CD4-positive, alpha-beta memory T cell (primary cell): ENCODE data around the gene PDE6B. TPM values are rescaled to one million over a fixed set of nuclear protein-coding genes. Genes with fewer than 3 reads are reported as not detected.

Experiments used
- CTCF ChIA-PET: fragments of 350-600 bp; sonication (Branson Sonifier 250); formaldehyde crosslinking; loops from one replicate; lab custom pipeline; 2021; ENCODE audit warnings: inconsistent platforms; ENCODE audit not compliant: partially characterized antibody; lab: Charles Lee
- POLR2A ChIA-PET: fragments of 350-600 bp; sonication (Branson Sonifier 250); formaldehyde crosslinking; loops from one replicate; lab custom pipeline; 2021; ENCODE audit not compliant: partially characterized antibody; lab: Charles Lee
- DNase-seq, 5 donors: peaks; one replicate each; pipeline versions ENCODE4 v3.0.0 to v3.0.0-alpha.2; 2020 to 2022; ENCODE audit warnings: mixed read lengths in 1 of 5
- H3K27ac ChIP-seq: one replicate; pipeline ENCODE4 v1.7.0; 2013; ENCODE audit warnings: low read depth, low read length
- H3K27me3 ChIP-seq: 2 replicates; pipeline ENCODE4 v1.7.0; 2013; ENCODE audit warnings: mild to moderate bottlenecking, low read length, moderate library complexity; ENCODE audit not compliant: insufficient read depth
- H3K36me3 ChIP-seq: 2 replicates; pipeline ENCODE4 v1.7.0; 2013; ENCODE audit warnings: mild to moderate bottlenecking, low read length, moderate library complexity; ENCODE audit not compliant: insufficient read depth
- H3K4me1 ChIP-seq: 2 replicates; pipeline ENCODE4 v1.7.0; 2013; ENCODE audit warnings: mild to moderate bottlenecking, low read length, moderate library complexity; ENCODE audit not compliant: insufficient read depth
- H3K4me3 ChIP-seq, 2 donors: one replicate each; pipeline ENCODE4 v1.7.0; 2013; ENCODE audit warnings: low read length in 2 of 2, mild to moderate bottlenecking in 1 of 2
- H3K9me3 ChIP-seq, 2 donors: one replicate each; pipeline ENCODE4 v1.7.0; 2013; ENCODE audit warnings: low read length in 2 of 2, control low read depth in 1 of 2; ENCODE audit not compliant: control insufficient read depth in 1 of 2
- H3K27ac Mint-ChIP-seq, 7 donors: one replicate each; pipeline ENCODE4 v1.8.0; 2020 to 2021; ENCODE audit warnings: mixed read lengths in 7 of 7, mild to moderate bottlenecking in 6 of 7, inconsistent platforms in 3 of 7, moderate library complexity in 3 of 7
- H3K27me3 Mint-ChIP-seq, 2 donors: one replicate each; pipeline ENCODE4 v1.8.0; 2020 to 2021; ENCODE audit warnings: mixed read lengths in 2 of 2
- H3K36me3 Mint-ChIP-seq, 2 donors: one replicate each; pipeline ENCODE4 v1.8.0; 2020 to 2021; ENCODE audit warnings: mixed read lengths in 2 of 2, inconsistent platforms in 1 of 2, mild to moderate bottlenecking in 1 of 2
- H3K4me1 Mint-ChIP-seq, 4 donors: one replicate each; pipeline ENCODE4 v1.8.0; 2020 to 2021; ENCODE audit warnings: mixed read lengths in 4 of 4, mild to moderate bottlenecking in 1 of 4
- H3K4me3 Mint-ChIP-seq, 8 donors: one replicate each; pipeline ENCODE4 v1.8.0; 2020 to 2021; ENCODE audit warnings: mixed read lengths in 8 of 8, mild to moderate bottlenecking in 7 of 8, moderate library complexity in 6 of 8, inconsistent platforms in 3 of 8
- H3K9me3 Mint-ChIP-seq, 8 donors: one replicate each; pipeline ENCODE4 v1.8.0; 2020 to 2021; ENCODE audit warnings: mixed read lengths in 8 of 8, mild to moderate bottlenecking in 5 of 8, inconsistent platforms in 3 of 8, moderate library complexity in 1 of 8
- intact Hi-C: fragments of 100-400 bp; cut with micrococcal nuclease; formaldehyde crosslinking; loops from one replicate; pipeline ENCODE4 v1.15.1; 2023
- polyA plus RNA-seq, 2 donors: library from polyadenylated mRNA; unstranded; fragments of 300-500 nt; fragmentation: Illumina TruSeq; gene quantifications; one replicate each; pipeline ENCODE4 v1.2.3, GENCODE V29; 2021
- total RNA-seq, 2 experiments: library from RNA; stranded (reverse); gene quantifications; one replicate each; pipeline ENCODE4 v1.2.3, GENCODE V29; 2021

Gene PDE6B
- total and polyA plus RNA-seq, 4 experiments from 2014 or later: 15.3 to 17.6 (median 15.7) TPM

GRCh38 chr4:646460-646859, 21.1 kb downstream of the PDE6B start:
- Mint-ChIP-seq H3K27me3 (peaks cover 8 to 17% of the 10 kb centered on the region in 2 donors), H3K4me3 (peak overlapping the region; percentile 27 to 84 (median 80)), H3K36me3 (peaks cover 0 to 4% of the 10 kb centered on the region in 2 donors), H3K4me1 (peaks cover 0 to 6% (median 3%) of the 10 kb centered on the region in 4 donors), H3K27ac (peak overlapping the region in 4 of 7 donors; percentile 38 to 68 (median 53)), H3K9me3 (peaks cover 0 to 14% (median 6%) of the 10 kb centered on the region in 8 donors)
- Histone ChIP-seq H3K27me3 (no peaks in the 10 kb centered on the region), H3K9me3 (no peaks in the 10 kb centered on the region), H3K4me1 (no peaks in the 10 kb centered on the region), H3K4me3 (no peak overlapping the region), H3K36me3 (no peaks in the 10 kb centered on the region), H3K27ac (no peak overlapping the region)
- DNase-seq: peak in 1 of 5 donors; percentile 12
- intact Hi-C loops: no loop called here
- ChIA-PET POLR2A (no interaction called here), CTCF (no interaction called here)

GRCh38 chr4:647481-647880, 22.1 kb downstream of the PDE6B start:
- no peaks in the 10 kb centered on the region for H3K4me1 ChIP-seq
- intact Hi-C loops: no loop called here
- H3K27ac ChIP-seq: no peak overlapping the region
- no peak overlapping the region for H3K4me3 ChIP-seq
- Mint-ChIP-seq H3K27me3 (peaks cover 8 to 17% of the 10 kb centered on the region in 2 donors), H3K9me3 (peaks cover 0 to 14% (median 3%) of the 10 kb centered on the region in 8 donors), H3K4me1 (peaks cover 0 to 6% (median 3%) of the 10 kb centered on the region in 4 donors), H3K4me3 (no peak overlapping the region), H3K27ac (no peak overlapping the region), H3K36me3 (peaks cover 0 to 4% of the 10 kb centered on the region in 2 donors)
- H3K9me3 ChIP-seq: no peaks in the 10 kb centered on the region
- no peak for DNase-seq
- ChIA-PET CTCF (no interaction called here), POLR2A (no interaction called here)
- H3K36me3 ChIP-seq: no peaks in the 10 kb centered on the region
- no peaks in the 10 kb centered on the region for H3K27me3 ChIP-seq

- H3K4me1 Mint-ChIP-seq: peaks cover 0 to 6% (median 3%) of the 10 kb centered on the region in 4 donors
- H3K27ac Mint-ChIP-seq: no peak overlapping the region
- H3K9me3 Mint-ChIP-seq: peaks cover 0 to 5% (median 1%) of the 10 kb centered on the region in 8 donors
- H3K4me1 ChIP-seq: no peaks in the 10 kb centered on the region
- no peak for DNase-seq
- POLR2A ChIA-PET: no interaction called here
- H3K27me3 Mint-ChIP-seq: peaks cover 6 to 16% of the 10 kb centered on the region in 2 donors
- no peak overlapping the region for H3K4me3 Mint-ChIP-seq
- H3K27ac ChIP-seq: no peak overlapping the region
- no peaks in the 10 kb centered on the region for H3K27me3 ChIP-seq
- intact Hi-C loops: no loop called here
- no peak overlapping the region for H3K4me3 ChIP-seq
- no peaks in the 10 kb centered on the region for H3K36me3 Mint-ChIP-seq
- no peaks in the 10 kb centered on the region for H3K9me3 ChIP-seq
- H3K36me3 ChIP-seq: no peaks in the 10 kb centered on the region
- CTCF ChIA-PET: no interaction called here
Observed at GRCh38 chr4:648579-649292, 23.4 kb downstream of the PDE6B start.

GRCh38 chr4:649293-649625, 23.9 kb downstream of the PDE6B start:
- no peak for DNase-seq

GRCh38 chr4:649751-650310, 24.5 kb downstream of the PDE6B start:
- Histone ChIP-seq H3K4me1 (no peaks in the 10 kb centered on the region), H3K27ac (no peak overlapping the region), H3K36me3 (no peaks in the 10 kb centered on the region), H3K4me3 (no peak overlapping the region), H3K9me3 (no peaks in the 10 kb centered on the region), H3K27me3 (no peaks in the 10 kb centered on the region)
- Mint-ChIP-seq H3K4me3 (no peak overlapping the region), H3K4me1 (peaks cover 0 to 6% (median 3%) of the 10 kb centered on the region in 4 donors), H3K27ac (no peak overlapping the region), H3K36me3 (no peaks in the 10 kb centered on the region), H3K27me3 (peaks cover 6 to 14% of the 10 kb centered on the region in 2 donors), H3K9me3 (peaks cover 0 to 4% (median under 1%) of the 10 kb centered on the region in 8 donors)
- no peak for DNase-seq
- intact Hi-C loops: no loop called here
- POLR2A ChIA-PET: no interaction called here
- CTCF ChIA-PET: no interaction called here

More at GRCh38 chr4:649293-649625, 23.9 kb downstream of the PDE6B start:
- Histone ChIP-seq H3K27ac (no peak overlapping the region), H3K9me3 (no peaks in the 10 kb centered on the region), H3K4me3 (no peak overlapping the region), H3K27me3 (no peaks in the 10 kb centered on the region), H3K4me1 (no peaks in the 10 kb centered on the region), H3K36me3 (no peaks in the 10 kb centered on the region)
- intact Hi-C loops: no loop called here
- Mint-ChIP-seq H3K9me3 (peaks cover 0 to 4% (median under 1%) of the 10 kb centered on the region in 8 donors), H3K4me3 (no peak overlapping the region), H3K27ac (no peak overlapping the region), H3K4me1 (peaks cover 0 to 6% (median 3%) of the 10 kb centered on the region in 4 donors), H3K27me3 (peaks cover 6 to 16% of the 10 kb centered on the region in 2 donors), H3K36me3 (no peaks in the 10 kb centered on the region)
- ChIA-PET POLR2A (no interaction called here), CTCF (no interaction called here)

GRCh38 chr4:650461-650860, 25.1 kb downstream of the PDE6B start:
- POLR2A ChIA-PET: no interaction called here
- Mint-ChIP-seq H3K27ac (no peak overlapping the region), H3K9me3 (peaks cover 0 to 4% (median under 1%) of the 10 kb centered on the region in 8 donors), H3K4me3 (no peak overlapping the region), H3K27me3 (peaks cover 6 to 12% of the 10 kb centered on the region in 2 donors), H3K36me3 (no peaks in the 10 kb centered on the region), H3K4me1 (peaks cover 0 to 6% (median 3%) of the 10 kb centered on the region in 4 donors)
- intact Hi-C loops: no loop called here
- Histone ChIP-seq H3K36me3 (no peaks in the 10 kb centered on the region), H3K4me3 (no peak overlapping the region), H3K9me3 (no peaks in the 10 kb centered on the region), H3K27me3 (no peaks in the 10 kb centered on the region), H3K4me1 (no peaks in the 10 kb centered on the region), H3K27ac (no peak overlapping the region)
- DNase-seq: no peak
- CTCF ChIA-PET: no interaction called here

GRCh38 chr4:650951-651883, 25.8 kb downstream of the PDE6B start:
- H3K4me3 ChIP-seq: no peak overlapping the region
- H3K9me3 ChIP-seq: no peaks in the 10 kb centered on the region
- ChIA-PET POLR2A (no interaction called here), CTCF (no interaction called here)
- peaks cover 5 to 6% of the 10 kb centered on the region in 2 donors for H3K27me3 Mint-ChIP-seq
- peaks cover 0 to 2% (median 0%) of the 10 kb centered on the region in 8 donors for H3K9me3 Mint-ChIP-seq
- no peak overlapping the region for H3K4me3 Mint-ChIP-seq
- no peaks in the 10 kb centered on the region for H3K36me3 Mint-ChIP-seq
- DNase-seq: no peak
- no peaks in the 10 kb centered on the region for H3K4me1 ChIP-seq
- peaks cover 0 to 4% (median 2%) of the 10 kb centered on the region in 4 donors for H3K4me1 Mint-ChIP-seq
- no peak overlapping the region for H3K27ac Mint-ChIP-seq
- no peaks in the 10 kb centered on the region for H3K36me3 ChIP-seq
- intact Hi-C loops: no loop called here
- no peak overlapping the region for H3K27ac ChIP-seq
- H3K27me3 ChIP-seq: no peaks in the 10 kb centered on the region
